Sigmoid colon (tissue), 4 donors: Measurements from ENCODE around the gene KCNJ15.

Experiments used
- EP300 ChIP-seq, 4 donors: sonication (generic); formaldehyde crosslinking; IDR thresholded peaks; one replicate each; pipeline ENCODE4 v1.6.1; 2017; ENCODE audit warnings: antibody characterized with exemption in 4 of 4
- POLR2AphosphoS5 ChIP-seq, 4 donors: sonication (generic); formaldehyde crosslinking; IDR thresholded peaks; one replicate each; pipeline ENCODE4 v1.6.1; 2017; ENCODE audit warnings: antibody characterized with exemption in 4 of 4
- TF ChIP-seq, protein P1 (sequence below), 4 experiments: fragments of 450-650 bp in 3 of 4; fragments of 200-600 bp in 1 of 4; IDR thresholded peaks; one replicate each; pipeline ENCODE4 v1.5.1; 2016 to 2019; ENCODE audit warnings: antibody characterized with exemption in 4 of 4, mild to moderate bottlenecking in 3 of 4, moderate library complexity in 2 of 4

GRCh38 chr21:38236232-38236631 is 20.6 kb upstream of the KCNJ15 start:
- TF ChIP-seq, protein P1, sequence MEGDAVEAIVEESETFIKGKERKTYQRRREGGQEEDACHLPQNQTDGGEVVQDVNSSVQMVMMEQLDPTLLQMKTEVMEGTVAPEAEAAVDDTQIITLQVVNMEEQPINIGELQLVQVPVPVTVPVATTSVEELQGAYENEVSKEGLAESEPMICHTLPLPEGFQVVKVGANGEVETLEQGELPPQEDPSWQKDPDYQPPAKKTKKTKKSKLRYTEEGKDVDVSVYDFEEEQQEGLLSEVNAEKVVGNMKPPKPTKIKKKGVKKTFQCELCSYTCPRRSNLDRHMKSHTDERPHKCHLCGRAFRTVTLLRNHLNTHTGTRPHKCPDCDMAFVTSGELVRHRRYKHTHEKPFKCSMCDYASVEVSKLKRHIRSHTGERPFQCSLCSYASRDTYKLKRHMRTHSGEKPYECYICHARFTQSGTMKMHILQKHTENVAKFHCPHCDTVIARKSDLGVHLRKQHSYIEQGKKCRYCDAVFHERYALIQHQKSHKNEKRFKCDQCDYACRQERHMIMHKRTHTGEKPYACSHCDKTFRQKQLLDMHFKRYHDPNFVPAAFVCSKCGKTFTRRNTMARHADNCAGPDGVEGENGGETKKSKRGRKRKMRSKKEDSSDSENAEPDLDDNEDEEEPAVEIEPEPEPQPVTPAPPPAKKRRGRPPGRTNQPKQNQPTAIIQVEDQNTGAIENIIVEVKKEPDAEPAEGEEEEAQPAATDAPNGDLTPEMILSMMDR (IDR thresholded peaks at IDR 0.05): no peak
- no peak for TF ChIP-seq EP300 (IDR thresholded peaks at IDR 0.05)
- no peak for TF ChIP-seq POLR2AphosphoS5 (IDR thresholded peaks at IDR 0.05)
